Smooth muscle cell of the brain vasculature (primary cell): ENCODE measurements around the gene CXCR5.

ENCODE experiments used
- DNase-seq: peaks from one replicate; pipeline ENCODE4 v3.0.0-alpha.2; 2012; ENCODE audit warnings: low read depth, low spot score

Gene CXCR5

GRCh38 chr11:118912742-118913410 lies 29.2 kb downstream of the CXCR5 start:
- DNase-seq: no peak

GRCh38 chr11:118913411-118914125 lies 29.9 kb downstream of the CXCR5 start:
- no peak for DNase-seq

- no peak for DNase-seq
Observed at GRCh38 chr11:118914178-118914918, 30.7 kb downstream of the CXCR5 start.

GRCh38 chr11:118914987-118915386 lies 31.3 kb downstream of the CXCR5 start:
- DNase-seq: no peak

- DNase-seq: no peak
Observed at GRCh38 chr11:118915396-118915795, 31.7 kb downstream of the CXCR5 start.

- no peak for DNase-seq
Observed at GRCh38 chr11:118915941-118916841, 32.5 kb downstream of the CXCR5 start.

- DNase-seq: no peak
Observed at GRCh38 chr11:118916842-118917388, 33.2 kb downstream of the CXCR5 start.

- no peak for DNase-seq
Observed at GRCh38 chr11:118917481-118918127, 33.9 kb downstream of the CXCR5 start.

GRCh38 chr11:118918128-118918685 lies 34.5 kb downstream of the CXCR5 start:
- DNase-seq: no peak

GRCh38 chr11:118918686-118919280 lies 35.1 kb downstream of the CXCR5 start:
- DNase-seq: no peak

GRCh38 chr11:118921121-118921928 lies 37.6 kb downstream of the CXCR5 start:
- DNase-seq: no peak

GRCh38 chr11:118921929-118922744 lies 38.4 kb downstream of the CXCR5 start:
- DNase-seq: no peak

GRCh38 chr11:118922745-118923627 lies 39.3 kb downstream of the CXCR5 start:
- DNase-seq: no peak

GRCh38 chr11:118923721-118924587 lies 40.3 kb downstream of the CXCR5 start:
- no peak for DNase-seq

- DNase-seq: no peak
Observed at GRCh38 chr11:118924591-118925585, 41.2 kb downstream of the CXCR5 start.
